GM21447 (cell line): ENCODE measurements around the gene DDX51.

Experiments used
- ATAC-seq: cut with Tn5 transposase; IDR thresholded peaks from one replicate; pipeline ENCODE4 v1.9.1; 2021; ENCODE audit not compliant: unreplicated experiment

The DDX51 gene, protein sequence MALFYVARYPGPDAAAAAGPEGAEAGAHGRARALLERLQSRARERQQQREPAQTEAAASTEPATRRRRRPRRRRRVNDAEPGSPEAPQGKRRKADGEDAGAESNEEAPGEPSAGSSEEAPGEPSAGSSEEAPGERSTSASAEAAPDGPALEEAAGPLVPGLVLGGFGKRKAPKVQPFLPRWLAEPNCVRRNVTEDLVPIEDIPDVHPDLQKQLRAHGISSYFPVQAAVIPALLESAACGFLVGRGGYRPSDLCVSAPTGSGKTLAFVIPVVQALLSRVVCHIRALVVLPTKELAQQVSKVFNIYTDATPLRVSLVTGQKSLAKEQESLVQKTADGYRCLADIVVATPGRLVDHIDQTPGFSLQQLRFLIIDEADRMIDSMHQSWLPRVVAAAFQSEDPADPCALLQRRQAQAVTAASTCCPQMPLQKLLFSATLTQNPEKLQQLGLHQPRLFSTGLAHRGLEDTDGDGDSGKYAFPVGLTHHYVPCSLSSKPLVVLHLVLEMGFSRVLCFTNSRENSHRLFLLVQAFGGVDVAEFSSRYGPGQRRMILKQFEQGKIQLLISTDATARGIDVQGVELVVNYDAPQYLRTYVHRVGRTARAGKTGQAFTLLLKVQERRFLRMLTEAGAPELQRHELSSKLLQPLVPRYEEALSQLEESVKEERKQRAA

DNA sequence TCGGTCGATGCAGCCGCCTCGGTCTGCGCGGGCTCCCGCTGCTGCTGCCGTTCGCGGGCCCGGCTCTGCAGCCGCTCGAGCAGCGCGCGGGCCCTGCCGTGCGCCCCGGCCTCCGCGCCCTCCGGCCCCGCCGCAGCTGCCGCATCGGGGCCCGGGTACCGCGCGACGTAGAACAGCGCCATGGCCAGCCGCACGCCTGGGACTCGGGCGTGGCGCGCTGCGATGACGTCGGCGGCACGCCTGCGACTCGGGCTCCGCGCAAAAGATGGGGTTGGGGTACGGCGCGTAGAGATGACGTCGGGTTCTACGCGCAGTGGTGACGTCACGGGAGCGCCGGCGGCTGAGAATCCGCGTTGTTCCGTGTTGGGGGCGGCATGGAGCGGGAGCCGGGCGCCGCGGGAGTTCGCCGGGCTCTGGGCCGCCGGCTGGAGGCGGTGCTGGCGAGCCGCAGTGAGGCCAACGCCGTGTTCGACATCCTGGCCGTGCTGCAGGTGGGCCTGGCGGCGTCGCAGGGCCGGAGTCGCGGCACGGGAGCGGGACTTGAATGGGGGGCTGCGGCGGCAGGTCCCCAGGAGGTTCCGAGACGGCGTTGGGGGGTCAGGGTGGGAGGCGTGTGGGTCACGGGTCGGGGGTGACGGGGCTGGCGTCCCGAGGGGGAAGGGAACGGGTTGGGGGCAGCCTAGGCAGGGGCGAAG lies at the start of gene DDX51, which contains the start of gene NOC4L:
DDX51 (minus strand) TSS at position 205 of the 695 bp plus-strand sequence; CDS start at position 182, 23 bp downstream.
NOC4L (plus strand) TSS at position 343 of the 695 bp plus-strand sequence; CDS start at position 375, 32 bp downstream.
- ATAC-seq: peak; percentile 78

DNA sequence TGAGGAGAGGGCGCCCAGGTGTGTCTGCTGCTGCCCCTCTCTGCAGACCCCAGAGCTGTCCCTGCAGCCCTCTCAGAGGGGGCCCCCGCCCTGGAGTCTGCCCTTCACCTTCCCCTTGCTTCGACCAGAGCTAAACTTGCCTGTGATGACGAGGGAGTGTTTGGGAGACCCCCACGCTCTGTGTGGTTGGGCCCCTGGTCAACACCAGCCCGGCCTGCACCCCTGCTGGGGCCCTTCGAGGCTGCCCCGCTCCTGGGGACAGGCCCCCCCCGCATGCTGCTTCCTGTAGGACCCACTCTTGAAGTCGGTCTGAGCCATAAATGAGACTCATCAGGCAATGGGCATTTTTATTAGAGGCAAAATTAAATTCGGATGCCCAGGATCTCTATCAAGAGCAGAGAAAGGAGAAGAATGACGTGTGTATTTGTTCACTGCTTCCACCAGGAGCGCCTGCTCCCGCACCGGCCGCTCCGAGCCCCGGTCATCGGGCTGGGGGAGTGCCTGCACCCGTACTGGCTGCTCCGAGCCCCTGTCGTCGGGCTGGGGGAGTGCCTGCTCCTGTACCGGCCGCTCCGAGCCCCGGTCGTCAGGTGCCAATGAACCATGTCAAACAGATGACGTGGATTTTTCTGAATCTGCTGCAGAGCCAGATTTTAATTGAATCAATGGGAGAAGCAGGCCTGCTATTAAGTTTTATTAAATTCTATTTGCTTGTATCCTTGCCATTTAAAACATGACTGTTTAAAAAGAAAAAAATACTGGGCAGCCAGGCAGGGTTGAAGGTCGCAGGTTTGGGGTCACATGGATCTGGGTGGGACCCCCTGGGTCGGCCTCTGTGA lies 47.8 kb upstream of the DDX51 start:
- no peak for ATAC-seq

DNA sequence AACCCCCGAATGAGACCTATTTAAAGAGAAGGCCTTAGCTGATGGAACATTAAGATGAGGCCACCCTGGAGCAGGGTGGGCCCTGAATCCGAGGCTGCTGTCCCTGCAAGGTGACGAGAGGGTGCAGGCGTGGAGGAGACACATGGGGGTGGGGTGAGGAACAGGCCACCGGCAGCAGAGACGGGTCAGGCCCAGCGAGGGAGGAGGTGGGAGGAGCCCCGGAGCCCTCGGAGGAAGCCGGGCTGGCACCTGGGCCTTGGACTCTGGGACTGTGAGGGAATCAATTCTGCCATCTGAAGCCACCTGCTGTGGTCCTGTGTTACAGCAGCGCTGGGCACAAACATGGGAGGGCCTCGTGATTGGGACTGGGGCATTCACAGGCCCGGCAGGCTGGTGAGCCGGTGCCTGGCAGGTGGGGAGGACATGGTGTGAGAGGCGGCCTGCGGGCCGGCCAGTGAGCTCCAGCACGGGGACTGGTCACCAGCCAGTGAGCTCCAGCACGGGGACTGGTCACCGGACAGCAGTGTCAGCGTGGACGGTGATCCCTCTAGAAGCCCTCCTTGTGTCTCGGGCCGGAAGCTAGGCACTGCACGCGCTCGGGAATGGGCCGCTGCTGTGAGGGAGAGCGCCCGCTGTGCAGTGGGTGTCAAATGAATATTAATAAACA lies 46.8 kb upstream of the DDX51 start:
- ATAC-seq: no peak

DNA sequence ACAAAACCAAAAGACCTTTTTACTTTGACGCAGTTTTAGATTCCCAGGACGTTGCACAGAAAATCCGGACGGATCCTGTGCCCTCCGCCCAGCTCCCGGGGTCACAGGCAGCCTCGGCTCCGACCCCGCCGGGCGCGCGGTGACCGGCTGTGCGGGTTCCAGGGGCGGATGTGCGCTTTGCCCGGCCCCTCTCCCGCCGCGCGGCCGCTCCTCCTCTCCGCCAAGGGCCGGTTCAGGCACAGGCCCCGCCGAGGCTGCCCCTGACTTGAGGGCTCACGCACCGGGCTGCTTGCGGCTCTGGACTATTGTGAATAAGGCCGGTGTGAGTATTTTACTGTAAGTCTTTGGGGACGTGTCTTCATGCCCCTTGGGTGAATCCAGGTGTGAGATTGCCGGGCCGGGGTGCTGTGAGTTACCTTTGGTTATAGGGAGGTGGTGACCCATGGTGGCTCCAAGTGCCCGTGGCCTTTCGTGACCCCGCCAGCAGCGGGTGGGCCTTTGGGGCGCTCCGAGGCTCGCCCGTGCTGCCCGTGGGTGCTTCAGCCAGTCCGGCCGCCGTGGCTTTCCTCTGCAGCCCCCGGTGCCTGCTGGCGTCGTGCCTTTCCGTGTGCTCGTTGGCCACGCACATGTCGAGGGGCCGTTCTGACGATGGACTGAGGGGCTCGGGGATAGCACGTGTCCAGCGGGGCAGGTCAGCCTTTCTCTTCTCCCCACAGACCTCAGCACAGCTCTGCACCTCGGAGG lies 46.1 kb upstream of the DDX51 start:
- peak; percentile 23 for ATAC-seq

DNA sequence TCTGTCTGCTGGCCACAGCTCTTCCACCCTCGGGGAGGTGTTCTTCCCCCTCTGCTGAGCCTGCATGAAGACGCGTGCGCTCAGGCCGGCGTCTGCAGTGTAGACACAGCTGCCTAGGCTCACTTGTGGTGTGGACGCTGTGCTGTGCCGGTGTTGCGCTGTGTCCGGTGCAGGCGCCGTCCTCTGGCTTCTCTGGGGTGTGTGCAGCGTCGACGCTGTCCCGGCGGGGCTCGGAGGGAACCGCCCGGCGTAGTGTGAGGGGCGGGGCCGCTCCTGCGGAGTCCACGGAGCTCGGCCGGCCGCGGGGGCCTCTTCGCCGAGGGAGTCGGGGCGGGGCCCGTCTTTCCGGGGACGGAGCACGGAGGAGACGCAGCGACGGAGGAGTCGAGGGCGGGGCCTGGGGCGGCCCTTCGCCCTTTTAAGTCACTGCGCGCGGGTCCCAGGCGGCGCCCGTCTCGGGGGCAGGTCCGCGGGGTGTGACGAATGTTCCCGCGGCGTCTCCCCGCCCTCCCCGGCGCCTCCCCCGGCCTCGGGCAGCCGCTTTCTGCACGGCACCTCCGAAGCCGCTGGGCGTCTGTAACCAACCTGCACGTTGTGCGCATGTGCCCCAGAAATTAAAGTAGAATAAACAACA lies 45.4 kb upstream of the DDX51 start:
- peak; percentile 87 for ATAC-seq

DNA sequence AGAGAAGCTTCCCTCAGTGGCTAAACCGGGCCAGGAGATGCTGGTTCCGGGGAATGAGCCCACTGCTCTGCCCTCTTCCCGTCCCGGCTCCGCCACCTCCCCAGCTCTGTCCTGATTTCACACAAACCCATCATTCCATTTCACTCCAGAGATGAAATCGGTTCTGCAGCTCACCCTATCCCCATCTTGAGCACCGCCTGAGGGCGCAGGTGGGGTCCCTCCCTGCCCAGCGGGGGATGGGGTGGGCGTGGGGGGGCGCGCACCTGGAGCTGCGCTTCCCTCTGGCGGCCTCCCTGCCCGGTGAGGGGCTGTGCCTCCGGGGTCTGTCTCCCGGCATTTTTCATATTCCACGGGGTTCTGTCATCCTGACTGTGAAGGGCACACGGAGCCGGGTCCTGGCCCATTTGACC lies 44.8 kb upstream of the DDX51 start:
- ATAC-seq: peak; percentile 4

DNA sequence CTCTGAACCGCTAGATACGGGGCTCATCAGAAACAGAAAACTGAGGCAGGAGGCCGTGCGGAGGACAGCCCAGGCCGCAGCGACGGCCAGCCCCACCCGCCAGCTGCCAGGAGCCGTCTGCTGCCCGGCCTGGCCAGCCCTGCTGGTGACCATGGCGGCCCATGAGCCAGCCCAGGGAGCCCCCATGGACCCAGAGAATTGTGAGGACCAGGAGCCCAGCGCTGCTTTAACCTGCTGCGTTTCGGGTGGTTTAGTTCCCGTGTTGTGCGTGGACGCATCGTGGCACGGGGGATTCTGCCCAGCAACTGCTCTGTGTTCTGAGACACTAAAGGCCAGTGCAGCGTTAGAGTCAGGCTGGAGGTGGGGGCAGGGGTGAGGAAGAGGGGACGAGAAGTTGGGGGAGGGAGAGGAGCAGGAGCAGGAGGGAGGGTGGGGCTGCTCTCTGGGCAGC lies 44.4 kb upstream of the DDX51 start:
- ATAC-seq: no peak

DNA sequence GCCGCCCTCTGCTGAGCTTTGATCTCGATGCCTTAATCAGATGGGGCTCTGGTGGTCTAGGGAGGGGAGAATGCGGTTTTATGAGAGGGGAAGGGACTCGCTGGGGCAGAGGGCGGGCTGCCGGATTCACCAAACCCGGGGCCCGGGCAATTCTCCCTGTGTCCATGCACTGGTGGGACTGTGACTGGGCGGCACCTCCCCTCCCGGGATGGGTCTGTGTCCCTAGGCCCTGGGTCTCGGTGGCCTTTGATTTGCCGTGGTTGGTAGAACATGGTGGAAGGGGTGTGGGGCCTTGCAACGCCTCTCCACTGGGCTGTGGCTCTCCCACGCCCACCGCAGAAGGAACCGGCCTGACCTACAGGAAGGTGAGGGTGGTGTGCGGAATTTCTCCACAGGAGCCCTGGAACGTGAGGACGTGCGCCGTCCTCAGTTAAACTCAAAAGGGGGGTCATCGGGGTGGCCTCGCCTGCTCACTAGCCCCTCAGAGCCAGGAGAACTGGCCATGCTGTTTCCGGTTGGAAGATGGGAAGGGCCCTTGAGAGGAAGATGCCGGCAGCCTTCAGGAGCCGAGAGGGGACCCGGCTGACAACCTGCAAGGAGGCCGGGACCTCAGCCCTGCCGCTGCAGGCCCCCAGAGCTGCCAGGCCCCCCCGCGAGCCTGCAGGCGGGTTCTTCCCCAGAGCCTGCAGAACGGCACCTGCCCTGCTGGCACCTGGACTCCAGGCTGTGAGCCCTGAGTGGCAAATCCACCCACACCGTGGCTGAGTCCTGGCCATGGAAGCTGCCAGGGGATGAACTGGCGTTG lies 43.7 kb upstream of the DDX51 start:
- no peak for ATAC-seq

DNA sequence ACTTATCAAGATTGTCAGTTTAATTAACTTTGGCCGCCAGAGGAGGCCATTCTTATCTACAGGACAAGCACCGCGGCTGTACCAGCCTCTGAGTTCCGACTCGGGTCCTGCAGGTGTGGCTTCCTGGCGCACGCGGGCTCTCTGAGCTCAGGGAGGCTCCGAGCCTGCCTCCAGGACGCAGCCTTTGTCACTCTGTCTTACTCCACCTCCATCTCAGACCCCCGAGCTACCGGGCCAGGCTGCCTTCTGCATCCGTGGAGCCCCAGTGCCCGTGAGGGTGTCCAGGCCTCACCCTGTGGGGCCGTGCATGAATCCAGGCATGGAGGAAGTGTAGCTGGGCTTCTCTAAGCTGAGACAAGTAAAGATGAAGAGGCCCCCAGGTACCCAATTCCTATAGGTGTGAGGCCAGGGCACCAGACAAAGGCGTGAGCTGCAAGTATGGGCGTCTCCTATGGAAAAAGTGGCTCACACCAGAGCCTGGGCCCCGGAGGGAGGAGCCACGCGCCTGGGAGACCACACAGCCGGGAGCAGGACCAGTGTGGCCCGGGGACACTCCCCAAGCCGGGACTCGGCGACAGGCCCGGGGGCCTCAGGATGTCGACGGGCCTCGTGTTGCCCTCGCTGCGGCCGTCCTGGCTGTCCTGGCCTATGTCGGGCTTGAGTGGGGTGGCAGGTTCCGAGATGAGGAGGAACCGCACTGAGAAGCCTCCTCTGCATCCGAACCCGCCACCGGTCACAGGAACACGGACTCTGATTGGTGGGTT lies 42.9 kb upstream of the DDX51 start:
- ATAC-seq: no peak

DNA sequence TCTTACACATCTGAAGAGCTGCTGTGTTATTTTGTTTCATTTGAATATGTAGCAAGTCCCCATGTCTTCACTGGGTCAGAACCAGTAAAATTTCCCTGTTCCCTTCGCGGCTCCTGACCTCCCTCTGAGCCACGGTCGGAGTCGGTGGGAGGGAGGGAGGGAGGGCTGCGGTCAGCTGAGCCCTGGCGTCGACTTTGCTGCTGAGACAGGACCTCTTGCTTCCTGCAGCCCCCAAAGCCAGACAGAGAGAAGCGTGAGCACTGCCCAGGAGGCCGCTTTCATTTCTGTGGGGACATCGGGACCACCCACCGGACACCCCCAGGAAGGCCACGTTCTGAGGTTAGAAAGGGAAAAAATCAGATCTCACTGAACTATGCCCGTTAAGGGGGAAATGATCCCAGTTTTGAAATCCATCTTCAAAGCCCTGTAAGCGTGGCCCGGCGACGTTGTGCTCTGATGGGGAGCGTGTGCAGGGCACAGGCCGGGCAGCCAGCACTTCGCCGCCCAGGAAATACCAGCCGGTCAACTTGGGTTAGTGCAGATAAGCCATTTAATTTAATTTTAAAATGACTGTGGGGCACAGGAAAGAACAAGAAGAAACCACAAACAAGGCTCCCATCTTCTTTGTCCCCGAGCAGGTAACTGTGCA lies 42.2 kb upstream of the DDX51 start:
- ATAC-seq: no peak

DNA sequence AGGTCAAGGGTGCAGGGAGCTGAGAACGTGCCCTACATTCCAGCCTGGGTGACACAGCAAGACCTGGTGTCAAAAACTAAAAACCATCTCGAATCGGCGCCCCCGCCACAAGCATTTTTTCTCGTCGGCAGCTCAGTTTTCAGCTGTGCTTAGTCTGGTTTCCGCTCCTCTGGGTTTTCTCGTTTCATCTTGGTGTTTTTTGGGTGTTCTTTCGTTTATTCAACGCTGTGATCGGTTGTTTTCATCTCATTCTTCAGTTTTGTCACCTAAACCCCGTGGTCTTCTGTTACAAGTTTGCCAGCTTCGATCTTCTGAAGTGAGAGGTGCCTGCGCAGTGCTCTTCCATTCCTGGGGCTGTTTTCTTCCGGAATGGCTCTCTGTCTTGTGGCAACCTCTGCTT lies 41.6 kb upstream of the DDX51 start:
- ATAC-seq: no peak

DNA sequence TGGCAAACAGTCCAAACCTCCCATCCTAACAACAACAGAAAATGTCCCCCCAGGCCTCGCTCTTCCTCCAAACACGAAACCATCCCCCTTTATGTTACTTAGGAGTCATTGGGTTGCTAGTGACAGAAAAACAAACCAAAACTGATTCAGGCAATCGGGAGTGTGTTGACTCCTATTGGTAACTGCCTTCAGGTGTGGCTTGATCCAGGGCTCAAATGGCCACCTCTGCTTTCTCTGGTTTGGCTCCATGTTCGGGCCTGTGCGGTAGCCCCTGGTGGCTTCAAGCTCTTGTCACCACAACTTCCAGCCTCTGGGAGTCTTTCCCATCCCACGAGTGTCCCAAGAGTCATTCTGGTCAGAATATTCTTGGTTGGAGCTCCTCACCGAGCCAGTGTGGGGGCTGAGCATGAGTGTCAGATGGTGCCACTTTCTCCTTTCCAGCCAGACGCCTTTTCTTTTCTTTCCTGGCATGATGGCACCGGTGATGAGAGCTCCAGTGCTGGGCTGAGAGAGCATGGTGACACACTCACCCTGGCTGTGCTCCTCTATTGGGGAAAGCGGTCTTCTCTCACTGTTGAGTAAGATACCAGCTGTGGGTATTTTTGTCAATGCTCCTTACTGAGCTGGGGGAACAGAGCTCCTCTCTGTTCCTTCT lies 38.7 kb upstream of the DDX51 start:
- ATAC-seq: no peak

DNA sequence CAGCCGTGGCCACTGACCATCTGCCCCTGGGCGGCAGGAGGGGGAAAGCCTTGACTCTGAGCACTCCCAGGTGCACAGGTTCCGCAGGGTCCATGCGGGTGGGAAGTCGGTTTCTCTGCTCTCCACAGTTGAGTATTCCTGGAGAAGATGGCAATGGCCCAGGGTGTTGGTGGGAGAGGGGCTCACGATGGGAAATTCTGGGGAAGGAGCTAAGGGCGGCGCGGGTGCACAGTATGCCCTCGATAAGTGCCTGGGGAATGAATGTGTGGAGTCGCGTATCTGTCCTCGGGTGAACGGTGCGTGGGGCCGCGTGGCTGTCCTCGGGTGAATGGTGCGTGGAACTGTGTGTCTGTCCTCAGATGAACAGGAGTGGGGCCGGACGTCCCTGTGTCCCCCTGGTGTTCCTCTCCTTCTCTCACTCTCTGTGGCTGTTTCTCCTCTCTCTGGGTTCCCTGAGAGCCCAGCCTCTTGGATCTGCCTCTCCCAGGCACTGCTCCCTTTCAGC lies 38.1 kb upstream of the DDX51 start:
- no peak for ATAC-seq

DNA sequence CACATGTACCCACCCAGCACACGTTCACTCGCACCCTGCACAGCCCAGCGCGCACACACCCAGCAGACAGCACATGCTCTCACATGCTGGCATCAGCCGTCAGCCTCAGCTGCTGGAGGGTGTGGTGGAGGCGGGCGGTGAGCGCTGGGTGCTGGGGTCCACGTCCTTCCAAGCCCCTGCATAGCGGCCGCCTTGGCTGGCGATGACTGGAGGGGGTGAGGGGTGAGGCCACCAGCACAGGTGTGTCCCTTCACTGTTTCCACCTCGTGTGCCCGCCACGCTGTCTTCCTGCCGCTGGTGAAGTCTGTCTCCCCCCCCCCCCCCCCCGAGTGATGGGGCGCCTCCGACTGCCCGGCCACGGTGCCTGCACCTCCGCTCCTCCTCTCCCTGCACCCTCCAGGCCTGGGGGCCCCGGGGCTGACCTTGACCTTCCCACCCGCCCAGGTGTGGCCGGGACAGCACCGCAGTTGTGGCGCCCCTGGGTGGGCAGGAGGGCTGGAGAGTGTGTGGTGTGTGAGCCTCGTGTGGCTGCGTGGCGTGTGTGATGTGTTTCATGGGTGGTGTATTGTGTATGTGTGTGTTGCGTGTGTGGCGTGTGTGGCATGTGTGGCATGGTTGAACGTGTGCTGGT lies 37.6 kb upstream of the DDX51 start:
- no peak for ATAC-seq

DNA sequence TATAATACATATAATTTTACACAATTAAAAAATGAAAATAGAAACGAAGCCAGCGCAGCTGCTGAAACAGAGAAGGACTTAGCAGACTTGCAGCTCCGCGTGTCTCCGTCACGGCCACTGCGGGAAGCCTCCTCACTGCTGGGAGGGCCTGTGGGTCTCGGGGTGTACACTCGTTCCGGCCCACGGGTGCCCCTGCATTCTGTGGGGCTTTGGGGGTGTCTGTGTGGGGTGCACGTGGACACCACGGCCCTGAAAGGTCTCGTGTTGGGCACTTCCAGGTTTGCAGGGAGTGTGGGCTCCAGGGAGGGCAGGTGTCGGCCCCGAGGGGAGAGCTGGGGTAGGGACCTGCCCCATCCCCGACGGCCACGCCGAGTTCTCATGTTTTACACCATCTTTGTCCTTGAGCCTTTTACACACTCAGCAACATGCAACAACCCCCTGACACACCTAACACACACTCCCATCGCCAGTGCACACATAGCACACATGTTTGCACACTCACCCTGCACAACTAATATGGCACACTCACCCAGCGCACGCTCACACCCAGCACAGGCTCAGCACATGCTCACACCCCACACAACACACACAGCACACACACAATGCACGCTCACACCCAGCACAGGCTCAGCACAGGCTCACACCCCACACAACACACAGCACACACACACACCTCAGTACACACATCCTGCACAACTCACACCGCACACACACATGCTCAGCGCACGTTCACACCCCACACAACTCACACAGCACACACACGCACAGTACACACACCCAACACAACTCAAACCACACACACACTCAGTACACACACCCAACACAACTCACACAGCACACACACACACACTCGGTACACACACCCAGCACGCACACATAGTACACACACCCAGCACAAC lies 36.8 kb upstream of the DDX51 start:
- ATAC-seq: no peak
